ENCODE results near the gene LCN1.
"Not testable (repeated sequence)": the region's sequence is repeated elsewhere in the genome, so short reads cannot be mapped to it uniquely, and the experiment has no call there.

The LCN1 gene

DNA sequence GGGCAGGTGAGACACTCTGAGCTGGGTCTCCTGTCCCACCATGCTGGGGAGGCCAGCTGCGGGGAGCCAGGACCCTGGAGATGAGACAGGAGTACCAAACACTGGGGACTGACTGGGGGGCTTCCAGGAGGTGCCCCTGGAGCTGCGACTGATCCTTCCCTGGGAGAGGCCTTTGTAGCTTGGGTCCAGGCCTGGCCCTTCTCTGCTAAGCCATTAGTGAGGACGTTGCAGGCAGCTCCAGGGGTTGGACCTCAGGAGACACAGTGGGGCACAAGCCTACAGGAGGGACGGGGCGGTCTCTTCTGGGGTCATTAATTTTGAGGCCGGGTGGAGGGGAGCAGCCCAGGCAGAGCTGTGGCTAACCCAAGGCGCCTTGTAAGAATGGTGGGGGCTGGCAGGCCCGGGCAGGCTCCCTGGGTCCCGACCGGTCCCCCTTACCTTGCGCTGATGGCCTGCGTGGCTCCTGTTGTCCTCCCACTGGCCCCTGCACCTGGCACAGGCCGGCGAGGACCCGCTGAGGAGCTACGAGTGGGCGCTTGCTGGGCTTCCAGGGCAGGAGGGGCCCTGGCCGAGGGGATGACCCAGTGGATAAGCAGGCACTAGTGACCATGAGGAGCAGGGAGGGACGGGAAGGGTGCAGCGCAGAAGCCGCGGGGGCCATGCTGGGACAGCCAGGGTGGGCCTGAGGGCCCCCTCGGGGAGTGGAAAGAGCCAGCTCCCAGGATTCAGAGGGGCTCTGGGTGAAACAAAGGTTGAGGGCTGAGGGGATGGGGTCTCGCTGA, 15.6 kb upstream of the LCN1 start:
- no peak for DNase-seq

DNA sequence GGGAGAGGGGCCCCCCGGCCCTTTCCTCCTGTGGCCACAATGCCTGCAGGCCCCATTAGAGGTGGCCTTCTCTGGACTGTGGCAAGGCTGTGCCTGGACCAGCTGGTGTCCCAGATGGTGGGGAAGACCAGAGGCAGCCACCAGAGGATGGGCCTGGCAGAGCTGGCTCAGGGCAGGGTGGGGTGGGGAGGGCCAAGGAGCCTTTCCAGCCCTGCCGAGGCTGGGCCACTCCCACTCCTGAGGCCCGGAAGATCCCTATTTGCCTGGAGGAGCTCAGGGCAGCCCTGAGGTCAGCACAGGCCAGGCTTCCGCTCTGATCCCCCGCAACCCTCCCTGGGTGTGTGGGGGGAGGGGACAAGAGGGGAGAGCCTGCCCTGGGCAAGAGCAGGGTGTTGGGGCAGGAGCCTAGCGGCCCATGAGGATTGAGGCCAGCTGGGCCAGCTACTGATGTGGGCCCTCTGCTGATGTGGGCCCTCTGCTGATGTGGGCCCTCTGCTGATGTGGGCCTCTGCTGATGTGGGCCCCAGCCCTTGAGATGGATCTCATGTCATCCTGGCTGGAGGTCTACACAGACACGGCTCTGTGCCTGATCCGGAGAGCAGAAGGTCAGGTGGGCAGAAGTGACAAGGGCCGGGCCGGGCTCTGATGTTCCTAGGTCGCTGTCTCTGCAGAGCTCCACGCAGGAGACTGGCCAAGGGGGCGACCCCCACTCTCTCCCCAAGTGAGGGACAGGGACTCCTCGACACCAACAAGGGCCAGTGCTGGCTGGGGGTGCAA, 14.7 kb upstream of the LCN1 start:
- DNase-seq: no peak

- DNase-seq: no peak
These were observed 13.9 kb upstream of the LCN1 start for GRCh38 chr9:135507104-135508035.

DNA sequence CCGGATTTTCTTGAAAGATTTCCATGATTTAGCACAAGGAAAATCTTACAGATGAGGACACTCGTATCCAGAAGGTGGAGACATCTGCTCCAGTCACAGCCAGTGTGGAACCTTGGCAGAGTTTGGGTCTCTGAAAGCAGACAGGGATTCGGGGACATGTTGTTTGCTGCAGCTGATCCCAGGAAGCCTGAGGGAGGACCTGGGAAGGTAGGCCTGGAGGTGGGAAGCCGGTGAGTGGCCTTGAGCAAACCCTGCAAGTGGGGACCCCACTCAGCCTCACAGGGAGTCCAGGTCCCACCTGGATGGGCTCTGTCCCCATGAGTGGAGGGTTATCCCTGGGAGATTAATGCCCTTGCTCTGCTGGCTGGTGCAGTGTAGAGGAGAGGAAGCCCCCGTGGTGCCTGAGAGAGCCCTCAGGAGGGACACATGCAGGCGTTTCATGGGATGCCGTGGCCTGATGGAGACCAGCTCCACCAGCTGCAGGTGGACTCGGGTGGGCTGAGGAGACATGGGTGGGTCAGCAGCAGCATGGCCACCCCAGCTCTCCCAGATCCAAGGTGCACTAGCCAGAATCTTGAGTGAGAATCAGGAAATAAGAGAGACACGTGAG, 12.9 kb upstream of the LCN1 start:
- DNase-seq: no peak

- DNase-seq: no peak
These were observed 11.8 kb upstream of the LCN1 start for GRCh38 chr9:135509458-135509857.

DNA sequence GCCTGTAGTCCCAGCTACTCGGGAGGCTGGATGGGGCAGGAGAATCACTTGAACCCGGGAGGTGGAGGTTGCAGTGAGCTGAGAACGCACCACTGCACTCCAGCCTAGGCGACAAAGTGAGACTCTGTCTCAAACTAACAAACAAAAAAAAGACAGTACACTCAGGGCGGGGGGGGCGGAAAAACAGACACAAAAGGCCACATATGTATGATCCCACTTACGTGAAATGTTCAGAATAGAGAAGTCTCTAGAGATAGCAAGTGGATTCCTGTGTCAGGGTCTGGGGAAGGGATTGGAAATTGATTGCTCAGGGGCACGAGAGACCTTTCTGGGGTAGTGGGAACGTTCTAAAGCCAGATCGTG, 9.0 kb upstream of the LCN1 start:
- no peak for DNase-seq

DNA sequence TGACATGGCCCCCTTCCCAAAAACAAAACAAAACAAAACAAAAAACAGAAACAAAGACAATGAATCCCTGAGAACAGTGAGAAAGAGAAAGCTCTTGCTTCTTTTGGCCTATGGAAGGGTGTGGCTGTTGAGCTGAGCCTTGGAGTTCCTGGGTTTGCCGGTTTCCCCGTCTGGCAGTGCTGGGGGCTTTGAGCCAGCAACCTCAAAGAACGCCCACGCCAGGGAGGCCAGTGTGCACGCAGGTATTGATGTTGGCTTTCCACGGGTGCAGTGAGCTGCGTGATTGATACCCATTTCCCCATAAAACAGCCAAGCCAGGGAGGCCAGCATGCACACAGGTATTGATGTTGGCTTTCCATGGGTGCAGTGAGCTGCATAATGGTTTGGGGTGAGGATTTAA, 8.3 kb upstream of the LCN1 start:
- no peak for DNase-seq

DNA sequence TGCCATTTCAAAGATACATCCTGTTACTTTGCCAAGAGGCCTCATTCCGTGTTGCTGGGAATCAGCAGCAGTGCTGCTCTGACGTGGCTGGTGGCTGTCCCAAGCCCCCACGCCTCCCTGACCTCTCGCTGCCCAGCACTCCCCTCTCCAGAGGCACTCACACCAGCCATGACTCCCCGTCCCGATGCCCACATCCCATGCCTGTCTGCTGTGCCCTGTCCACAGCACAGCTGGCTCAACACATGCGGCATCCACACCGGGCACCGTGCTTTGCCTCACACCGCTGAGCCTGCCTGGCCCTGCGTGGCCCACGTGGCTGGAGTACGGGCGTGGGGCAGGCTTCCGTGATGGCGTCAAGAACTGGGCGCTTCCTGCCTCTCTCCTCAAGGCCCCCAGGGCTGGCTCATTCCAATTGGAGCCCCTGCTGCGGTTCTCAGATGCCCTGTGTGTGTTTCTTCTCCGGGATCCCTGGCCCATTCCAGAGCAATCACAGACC, 7.8 kb upstream of the LCN1 start:
- DNase-seq: no peak

DNA sequence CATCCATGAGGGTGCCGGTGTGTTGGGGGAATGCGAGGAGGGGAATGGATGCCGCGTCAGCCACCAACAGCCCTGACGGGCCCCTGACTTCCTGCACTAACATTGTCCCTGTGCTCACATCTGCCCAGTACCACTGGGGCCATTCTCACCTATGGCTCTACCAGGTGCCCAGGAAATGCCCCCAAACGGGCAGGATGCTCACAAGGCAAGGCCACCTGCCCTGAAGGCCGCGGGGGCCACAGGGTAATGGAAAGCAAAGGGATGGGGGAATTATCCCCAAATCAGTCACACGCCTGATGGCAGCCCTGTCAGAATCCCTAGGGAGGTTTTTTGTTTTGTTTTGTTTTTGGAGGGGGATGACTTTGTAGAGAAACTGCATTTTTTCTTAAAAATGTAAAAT, 7.3 kb upstream of the LCN1 start:
- DNase-seq: not testable (repeated sequence)

- no peak for DNase-seq
These were observed 6.7 kb upstream of the LCN1 start for GRCh38 chr9:135514342-135515082.

GRCh38 chr9:135515083-135515951, 5.9 kb upstream of the LCN1 start:
- no peak for DNase-seq

GRCh38 chr9:135516132-135516860, 4.9 kb upstream of the LCN1 start:
- DNase-seq: no peak

- no peak for DNase-seq
These were observed 3.8 kb upstream of the LCN1 start for GRCh38 chr9:135517407-135517822.

GRCh38 chr9:135519179-135519971, 1.9 kb upstream of the LCN1 start:
- no peak for DNase-seq

DNA sequence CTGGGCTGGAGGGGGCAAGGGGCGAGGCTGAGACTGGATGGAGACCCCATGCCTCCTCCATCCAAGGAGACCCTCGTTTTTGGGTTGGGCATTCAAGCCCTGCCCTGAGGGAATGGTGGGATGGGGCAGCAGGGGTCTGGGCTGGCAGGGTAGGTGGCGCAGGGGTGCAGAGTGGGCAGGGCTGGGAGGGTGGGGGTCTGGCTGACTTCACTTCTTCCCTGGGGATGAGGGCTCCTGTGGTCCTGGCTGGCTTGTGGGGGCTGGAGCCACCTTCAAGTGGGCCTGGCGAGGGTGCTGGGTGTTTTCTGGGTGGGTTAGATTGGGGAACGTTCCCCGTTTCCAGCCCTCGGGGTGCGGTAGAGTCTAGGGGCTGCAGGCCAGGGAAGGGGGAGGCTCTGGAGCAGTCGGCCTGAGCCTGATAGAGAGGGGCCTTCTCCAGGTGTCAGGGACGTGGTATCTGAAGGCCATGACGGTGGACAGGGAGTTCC, 412 bp downstream of the LCN1 start:
- DNase-seq: no peak

DNA sequence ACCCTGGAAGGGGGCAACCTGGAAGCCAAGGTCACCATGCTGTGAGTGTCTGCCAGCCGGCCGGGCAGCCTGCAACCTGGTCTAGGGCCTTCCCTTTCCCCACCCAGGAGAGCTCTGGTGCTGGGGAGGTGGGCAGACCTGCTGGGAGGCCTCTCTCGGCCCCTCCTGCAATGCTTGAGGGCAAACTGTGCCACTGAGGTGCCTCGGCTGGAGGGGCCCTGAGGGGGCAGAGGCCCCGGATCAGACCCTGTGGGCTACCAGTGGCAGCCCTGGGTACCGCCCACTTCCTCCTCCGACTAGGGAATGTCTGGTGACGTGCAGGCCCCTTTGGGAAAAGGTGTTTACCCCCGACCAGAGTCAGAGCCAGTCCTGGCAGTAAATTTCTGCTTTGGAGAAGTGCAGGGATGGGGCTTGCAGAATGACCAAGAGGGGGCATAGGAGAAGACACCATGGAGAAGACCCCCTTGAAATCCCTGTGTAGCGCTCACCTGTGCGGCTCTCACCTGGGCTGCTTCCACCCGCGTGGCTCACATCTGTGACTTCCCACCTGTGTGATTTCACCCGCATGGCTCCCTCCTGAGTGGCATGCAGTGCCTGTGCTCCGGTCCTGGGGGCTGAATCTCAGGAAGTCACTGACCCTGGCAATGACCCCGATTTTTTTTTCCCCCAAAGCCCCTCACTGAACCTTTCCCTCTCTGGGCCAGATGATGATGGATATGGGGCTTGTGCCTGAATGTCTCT, 1.1 kb downstream of the LCN1 start:
- no peak for DNase-seq

GRCh38 chr9:135522931-135523330, 1.7 kb downstream of the LCN1 start:
- DNase-seq: no peak

- DNase-seq: no peak
These were observed 2.4 kb downstream of the LCN1 start for GRCh38 chr9:135523521-135524129.
